HG03066 (cell line): ENCODE data around the gene RIMKLB.
"Not testable (repeated sequence)": the region's sequence is repeated elsewhere in the genome, so short reads cannot be mapped to it uniquely, and the experiment has no call there.

Experiments used
- ATAC-seq: cut with Tn5 transposase; IDR thresholded peaks from one replicate; pipeline ENCODE4 v1.9.1; 2021; ENCODE audit warnings: low read depth; ENCODE audit not compliant: unreplicated experiment

RIMKLB gene

DNA sequence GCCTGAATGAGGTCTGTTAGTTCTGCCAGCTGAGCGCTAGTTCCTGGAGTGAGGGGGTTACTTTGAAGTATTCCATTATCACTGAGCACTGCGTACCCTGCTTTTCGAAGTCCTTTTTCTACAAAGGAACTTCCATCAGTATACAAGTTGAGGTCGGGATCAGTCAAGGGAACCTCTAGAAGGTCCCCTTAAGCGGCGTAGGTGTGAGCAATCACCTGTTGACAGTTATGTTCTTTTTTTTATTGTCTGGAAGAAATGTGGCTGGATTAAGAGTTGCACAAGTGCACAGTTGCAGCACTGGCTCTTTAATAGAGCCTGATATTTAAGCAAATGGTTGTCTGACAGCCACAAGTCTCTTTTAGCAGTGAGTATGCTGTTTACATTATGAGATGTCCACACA lies 64.9 kb downstream of the RIMKLB start:
- not testable (repeated sequence) for ATAC-seq

DNA sequence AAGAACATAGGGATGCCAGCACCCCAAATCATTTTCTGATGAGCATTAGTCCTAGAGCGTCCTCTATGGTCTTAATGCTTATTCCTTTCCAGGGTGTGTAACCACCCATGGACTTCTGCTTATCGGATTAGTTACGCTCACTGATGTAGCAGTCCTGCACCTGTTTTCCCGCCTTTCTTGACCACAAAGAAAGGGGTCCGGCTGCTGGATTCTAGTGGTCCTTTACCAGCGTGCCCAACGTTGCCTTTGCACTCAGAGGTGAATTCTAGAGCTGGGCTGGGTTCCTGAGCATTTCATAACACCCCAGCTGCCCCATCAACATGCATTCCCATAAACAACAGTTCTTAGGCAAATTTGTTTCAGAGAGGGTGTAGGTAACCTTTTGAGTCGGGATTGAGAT lies 68.3 kb downstream of the RIMKLB start:
- not testable (repeated sequence) for ATAC-seq

DNA sequence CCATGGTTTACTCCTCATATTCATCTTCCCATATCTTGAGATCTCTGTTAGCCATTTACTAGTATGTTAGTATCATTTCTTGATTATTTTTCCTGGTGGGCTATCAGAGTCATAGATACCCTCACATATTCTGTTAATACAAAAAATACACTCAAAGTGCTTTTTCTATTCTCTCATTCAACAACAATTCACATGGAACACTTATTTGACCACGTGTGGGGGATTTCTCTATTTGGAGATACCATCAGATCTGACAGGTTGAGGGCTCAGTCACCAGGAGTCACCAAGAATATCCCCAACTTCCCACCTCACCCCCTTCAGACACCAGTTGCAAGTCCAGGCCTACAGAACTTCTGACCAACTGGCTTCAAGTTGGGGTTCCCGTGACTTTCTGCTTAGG lies 72.7 kb downstream of the RIMKLB start:
- ATAC-seq, result no peak

DNA sequence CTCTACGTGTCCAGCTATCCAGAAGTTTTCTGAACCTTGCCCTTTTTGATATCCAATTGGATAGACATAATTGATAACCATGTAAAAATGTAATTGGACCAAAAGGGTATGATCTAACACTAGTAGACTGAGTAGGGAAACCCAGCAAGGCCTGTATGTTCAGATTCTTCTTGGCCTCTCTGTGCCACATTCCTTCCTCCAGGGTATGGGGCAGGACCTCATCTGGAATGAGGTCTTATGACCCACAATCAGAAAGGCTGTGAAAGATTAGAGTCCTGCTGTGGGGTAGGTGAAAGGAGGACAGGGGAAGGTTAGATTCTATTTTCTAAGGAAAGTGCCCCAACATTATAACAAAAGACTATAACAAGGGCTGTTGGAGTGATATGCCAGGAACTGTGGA lies 73.3 kb downstream of the RIMKLB start:
- no peak for ATAC-seq

DNA sequence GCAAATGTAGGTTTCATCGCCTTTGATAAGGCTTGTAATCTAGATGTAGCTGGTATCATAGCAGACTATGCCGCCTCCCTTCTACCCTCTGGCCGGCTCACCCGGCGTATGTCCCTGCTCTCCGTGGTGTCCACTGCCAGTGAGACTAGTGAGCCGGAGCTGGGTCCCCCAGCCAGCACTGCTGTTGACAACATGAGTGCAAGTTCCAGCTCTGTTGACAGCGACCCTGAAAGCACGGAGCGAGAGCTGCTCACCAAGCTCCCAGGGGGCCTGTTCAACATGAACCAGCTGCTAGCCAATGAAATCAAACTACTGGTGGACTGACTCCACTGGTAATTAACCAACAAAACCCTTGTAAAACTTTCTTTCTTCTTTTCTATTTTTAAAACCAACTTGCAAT lies 75.7 kb downstream of the RIMKLB start:
- ATAC-seq, result no peak

DNA sequence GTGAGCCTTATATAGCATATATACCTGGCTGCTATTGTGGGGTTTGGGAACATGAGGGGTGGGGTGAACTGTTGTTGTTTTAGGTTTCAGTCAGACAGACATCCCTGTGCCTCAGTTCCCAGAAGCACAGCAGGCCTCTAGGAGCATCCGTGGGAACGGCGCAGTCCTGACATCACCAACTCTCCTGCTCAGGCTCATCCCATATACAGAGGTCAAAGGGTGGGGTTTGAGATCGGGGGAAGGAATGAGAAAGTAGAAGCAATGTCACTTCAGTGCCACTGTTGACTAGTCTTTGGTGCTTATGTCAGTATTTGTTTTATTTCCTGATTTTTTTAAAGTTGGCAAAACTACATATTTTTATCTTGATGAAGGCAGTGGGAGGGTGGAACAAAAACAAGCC lies 81.5 kb downstream of the RIMKLB start:
- no peak for ATAC-seq

DNA sequence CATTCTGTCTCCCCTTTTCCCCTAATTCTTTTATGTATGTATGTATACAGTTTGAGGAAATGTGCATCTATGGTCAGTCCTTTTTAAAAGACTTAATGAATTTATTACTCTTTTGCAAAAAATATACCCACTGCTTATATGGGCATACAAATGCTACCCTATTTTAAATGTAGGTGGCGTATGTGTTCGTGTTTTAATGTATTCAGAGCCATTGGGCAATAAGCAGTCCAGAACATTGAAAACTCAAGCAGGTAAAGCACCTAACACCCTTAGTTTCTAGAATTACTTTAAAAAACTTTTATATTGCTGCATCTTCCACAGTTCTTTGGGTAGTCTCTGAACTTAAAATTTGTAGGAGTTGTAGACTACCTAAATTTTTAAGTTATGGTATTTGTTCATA lies 82.1 kb downstream of the RIMKLB start:
- ATAC-seq, result no peak

DNA sequence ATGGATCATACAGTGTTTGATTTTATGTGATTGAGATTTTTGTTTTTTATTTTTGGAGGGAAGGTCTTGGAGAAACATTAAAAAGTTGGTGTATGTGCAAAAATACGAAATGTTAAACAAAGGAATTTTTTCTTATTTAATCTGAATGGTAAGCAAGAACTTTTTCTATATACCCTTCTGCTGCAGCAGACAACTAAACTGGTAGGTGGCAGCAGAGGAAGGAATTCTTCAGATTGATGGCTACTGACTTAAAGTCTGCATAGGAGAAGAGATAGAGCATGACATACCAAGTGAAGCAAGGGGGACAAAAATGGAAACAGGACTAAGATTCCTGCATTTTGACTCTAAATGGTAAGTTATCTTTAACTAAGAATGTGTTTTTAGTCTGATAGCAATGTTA lies 82.6 kb downstream of the RIMKLB start:
- no peak for ATAC-seq

DNA sequence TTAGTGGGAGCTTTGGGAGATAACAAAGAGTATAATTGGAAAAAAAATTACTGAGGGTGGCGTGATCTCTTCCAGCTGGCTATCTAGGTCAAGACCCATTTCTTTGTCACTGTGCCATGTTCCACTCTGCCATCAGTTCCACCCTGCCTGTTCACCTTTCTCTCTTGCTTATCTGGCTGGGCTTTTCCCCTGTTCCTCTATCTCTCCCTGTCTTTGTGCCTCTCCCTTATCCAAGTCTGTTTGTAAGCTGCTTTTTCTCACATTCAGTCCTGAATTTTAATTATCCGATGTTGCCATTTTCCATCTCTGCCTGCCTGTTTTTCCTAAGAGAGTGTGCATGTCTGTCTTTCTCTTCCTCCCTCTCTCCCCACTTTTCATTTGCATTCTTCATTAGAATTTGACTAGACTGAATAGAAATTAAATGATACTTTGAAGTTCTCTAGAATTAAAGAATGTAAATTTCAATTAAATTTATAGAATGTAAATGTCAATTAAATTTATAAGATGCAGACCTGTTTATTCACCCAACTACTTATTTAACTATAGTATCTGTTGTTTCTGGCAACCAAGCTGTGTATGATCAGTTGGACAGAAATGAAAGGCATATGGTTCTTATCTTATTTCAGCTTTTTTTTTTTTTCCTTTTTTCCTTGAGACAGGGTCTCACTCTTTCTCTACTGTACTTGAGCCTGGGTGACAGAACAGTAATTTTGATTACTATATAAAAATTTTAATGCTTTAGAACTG lies 83.8 kb downstream of the RIMKLB start:
- no peak for ATAC-seq

DNA sequence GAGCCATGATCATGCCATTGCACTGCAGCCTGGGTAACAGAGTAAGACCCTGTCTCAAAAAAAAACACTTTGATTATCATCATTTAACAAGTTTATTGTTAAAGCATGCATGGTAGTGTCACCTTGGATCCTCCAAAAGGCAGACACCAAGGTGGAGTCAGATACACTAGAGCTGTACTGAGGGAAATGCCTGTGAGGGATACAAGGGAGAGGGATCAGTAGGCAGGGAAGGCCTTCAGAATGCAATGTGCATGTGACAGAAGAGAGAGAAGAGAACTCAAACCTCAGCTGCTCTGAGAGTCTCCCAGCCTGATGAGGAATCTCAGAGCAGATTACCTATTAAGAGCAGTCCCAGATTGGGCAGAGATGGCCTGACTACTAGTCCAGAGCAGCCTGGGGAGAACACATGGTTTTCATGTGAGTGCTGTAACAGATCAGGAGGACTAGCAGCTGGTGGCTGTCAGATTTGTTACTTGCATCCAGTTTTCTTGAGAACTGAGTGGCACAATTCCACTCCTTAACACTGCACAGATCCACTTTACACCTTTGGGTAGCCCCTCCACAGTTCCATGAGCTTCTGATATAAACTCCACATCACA lies 86.6 kb downstream of the RIMKLB start:
- no peak for ATAC-seq

DNA sequence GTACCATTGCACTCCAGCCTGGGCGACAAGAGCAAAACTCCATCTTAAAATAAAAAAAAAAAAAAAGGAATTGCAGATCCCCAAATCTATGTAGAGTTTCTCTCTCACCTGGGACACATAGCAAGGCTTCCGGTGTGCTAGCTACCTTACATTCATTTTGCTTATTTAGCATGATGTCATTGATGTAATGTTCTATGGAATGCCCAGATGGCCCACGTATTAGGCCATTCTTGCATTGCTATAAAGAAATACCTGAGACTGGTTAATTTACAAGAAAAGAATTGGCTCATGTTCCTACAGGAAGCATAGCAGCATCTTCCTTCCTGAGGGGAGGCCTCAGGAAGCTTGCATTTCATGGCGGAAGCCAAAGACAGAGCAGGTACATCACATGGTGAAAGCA lies 87.7 kb downstream of the RIMKLB start:
- no peak for ATAC-seq

DNA sequence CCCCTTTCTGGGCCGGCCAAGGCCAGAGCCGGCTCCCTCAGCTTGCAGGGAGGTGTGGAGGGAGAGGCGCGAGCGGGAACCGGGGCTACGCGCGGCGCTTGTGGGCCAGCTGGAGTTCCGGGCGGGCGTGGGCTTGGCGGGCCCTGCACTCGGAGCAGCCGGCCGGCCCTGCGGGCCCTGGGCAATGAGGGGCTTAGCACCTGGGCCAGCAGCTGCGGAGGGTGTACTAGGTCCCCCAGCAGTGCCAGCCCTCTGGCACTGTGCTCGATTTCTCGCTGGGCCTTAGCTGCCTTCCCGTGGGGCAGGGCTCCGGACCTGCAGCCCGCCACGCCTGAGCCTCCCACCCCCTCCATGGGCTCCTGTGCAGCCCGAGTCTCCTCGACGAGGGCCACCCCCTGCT lies 89.4 kb downstream of the RIMKLB start:
- not testable (repeated sequence) for ATAC-seq

DNA sequence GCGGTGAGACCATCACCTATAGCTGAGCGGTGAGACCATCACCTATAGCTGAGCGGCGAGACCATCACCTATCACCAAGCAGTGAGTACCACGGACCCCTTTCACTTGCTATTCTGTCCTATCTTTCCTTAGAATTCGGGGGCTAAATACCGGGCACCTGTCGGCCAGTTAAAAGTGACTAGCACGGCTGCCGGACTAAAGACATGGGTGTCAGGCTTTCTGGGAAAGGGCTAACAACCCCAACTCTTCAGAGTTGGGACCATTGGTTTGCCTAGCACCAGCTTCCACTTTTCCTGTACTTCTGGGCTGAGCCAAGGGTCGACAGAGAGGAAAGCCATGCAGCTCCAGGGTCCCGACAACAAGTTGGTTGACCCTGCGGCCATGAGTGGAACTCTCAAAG lies 90.9 kb downstream of the RIMKLB start:
- ATAC-seq, result not testable (repeated sequence)

DNA sequence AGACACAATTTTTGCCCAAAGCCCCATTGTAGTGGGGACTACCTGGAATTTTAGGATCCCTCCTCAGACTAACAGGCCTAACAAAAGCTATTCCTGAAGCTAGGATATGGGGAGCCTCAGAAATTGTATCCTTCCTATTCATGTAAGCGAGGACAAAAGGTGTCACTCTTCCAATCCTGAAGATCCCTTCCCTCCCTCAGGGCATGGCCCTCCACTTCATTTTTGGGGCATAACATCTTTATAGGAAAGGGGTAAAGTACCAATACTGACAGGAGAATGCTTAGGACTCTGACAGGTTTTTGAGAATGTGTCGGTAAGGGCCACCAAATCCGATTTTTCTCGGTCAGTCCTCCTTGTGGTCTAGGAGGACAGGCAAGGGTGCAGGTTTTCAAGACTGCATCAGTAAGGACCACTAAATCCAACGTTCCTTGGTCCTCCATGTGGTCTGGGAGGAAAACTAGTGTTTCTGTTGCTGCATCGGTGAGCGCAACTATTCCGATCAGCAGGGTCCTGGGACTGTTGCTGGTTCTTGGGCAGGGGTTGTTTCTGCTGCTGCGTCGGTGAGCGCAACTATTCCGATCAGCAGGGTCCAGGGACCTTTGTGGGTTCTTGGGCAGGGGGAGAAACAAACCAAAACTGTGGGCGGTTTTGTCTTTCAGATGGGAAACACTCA lies 91.7 kb downstream of the RIMKLB start:
- not testable (repeated sequence) for ATAC-seq

DNA sequence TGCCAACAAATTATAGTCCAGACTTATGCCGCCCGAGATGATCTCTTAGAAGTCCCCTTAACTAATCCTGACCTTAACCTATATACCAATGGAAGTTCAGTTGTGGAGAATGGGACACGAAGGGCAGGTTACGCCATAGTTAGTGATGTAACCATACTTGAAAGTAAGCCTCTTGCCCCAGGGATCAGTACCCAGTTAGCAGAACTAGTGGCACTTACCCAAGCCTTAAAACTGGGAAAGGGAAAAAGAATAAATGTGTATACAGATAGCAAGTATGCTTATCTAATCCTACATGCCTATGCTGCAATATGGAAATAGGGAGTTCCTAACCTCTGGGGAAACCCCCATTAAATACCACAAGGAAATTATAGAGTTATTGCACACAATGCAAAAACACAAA lies 95.4 kb downstream of the RIMKLB start:
- not testable (repeated sequence) for ATAC-seq

DNA sequence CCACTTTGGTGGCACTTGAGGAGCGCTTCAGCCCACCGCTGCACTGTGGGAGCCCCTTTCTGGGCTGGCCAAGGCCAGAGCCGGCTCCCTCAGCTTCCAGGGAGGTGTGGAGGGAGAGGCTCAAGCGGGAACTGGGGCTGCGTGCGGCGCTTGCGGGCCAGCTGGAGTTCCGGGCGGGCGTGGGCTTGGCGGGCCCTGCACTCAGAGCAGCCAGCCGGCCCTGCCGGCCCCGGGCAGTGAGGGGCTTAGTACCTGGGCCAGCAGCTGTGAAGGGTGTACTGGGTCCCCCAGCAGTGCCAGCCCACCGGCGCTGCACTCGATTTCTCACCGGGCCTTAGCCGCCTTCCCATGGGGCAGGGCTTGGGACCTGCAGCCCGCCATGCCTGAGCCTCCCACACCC lies 96.8 kb downstream of the RIMKLB start:
- ATAC-seq, result not testable (repeated sequence)

DNA sequence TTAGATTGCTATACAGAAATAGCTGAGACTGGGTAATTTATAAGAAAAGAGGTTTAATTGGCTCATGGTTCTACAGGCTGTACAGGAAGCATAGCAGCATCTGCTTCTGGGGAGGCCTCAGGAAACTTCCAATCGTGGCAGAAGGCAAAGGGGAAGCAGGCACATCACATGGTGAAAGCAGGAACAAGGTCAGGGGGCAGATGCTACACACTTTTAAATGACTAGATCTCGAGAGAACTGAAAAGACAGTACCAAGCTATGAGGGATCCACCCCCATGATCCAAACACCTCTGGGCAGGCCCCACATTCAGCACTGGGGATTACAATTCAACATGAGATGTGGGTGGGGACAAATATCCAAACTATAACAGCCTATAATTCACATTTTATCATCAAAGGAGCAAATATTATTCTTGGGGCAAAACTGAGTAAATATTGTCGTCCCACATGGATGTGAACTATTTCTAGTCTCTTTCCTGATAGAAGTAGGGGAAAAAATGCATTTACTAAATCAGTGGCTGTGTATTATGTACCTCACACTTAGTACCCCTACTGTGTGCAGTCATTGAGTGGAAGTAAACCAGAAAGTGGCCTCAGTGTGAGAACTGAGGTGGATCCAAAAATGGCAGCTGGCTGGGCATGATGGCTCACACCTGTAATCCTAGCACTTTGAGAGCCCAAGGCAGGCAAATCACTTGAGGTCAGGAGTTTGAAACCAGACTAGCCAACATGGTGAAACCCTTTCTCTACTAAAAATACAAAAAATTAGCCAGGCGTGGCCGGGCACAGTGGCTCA lies 99.2 kb downstream of the RIMKLB start:
- ATAC-seq, result no peak

DNA sequence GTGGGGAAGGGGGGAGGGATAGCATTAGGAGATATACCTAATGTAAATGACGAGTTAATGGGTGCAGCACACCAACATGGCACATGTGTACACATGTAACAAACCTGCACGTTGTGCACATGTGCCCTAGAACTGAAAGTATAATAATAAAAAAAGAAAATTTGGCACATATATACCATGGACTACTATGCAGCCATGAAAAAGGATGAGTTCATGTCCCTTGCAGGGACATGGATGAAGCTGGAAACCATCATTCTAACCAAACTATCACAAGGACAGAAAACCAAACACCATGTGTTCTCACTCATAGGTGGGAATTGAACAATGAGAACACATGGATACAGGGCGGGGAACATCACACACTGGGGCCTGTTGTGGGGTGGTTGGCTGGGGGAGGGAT lies 103.4 kb downstream of the RIMKLB start:
- ATAC-seq, result not testable (repeated sequence)

DNA sequence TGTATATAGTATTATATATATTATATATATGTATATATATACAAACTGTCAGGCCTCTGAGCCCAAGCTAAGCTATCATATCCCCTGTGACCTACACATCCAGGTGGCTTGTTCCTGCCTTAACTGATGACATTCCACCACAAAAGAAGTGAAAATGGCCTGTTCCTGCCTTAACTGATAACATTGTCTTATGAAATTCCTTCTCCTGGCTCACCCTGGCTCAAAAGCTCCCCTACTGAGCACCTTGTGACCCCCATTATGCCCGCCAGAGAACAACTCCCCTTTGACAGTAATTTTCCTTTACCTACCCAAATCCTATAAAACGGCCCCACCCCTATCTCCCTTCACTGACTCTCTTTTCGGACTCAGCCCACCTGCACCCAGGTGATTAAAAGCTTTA lies 107.0 kb downstream of the RIMKLB start:
- ATAC-seq, result not testable (repeated sequence)

DNA sequence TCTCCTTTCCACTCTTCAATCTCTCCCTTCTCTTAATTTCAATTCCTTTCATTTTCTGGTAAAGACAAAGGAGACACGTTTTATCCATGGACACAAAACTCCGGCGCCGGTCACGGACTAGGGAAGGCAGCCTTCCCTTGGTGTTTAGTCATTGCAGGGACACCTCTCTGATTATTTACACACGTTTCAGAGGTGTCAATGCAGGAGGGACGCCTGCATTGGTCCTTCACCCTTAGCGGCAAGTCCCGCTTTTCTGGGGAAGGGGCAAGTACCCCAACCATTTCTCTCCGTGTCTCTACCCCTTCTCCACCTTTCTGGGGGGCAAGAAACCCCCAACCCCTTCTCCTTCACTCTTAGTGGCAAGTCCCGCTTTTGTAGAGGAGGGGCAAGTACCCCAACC lies 107.7 kb downstream of the RIMKLB start:
- ATAC-seq, result not testable (repeated sequence)

DNA sequence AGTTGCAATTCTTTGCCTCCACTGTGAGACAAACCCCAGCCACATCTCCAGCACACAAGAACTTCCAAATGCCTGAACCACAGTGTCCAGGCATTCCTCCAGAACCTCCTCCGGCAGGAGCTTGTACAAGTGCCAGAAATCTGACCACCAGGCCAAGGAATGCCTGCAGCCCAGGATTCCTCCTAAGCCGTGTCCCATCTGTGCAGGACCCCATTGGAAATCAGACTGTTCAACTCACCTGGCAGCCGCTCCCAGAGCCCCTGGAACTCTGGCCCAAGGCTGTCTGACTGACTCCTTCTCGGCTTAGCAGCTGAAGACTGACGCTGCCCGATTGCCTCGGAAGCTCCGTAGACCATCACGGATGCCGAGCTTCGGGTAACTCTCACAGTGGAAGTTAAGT lies 109.3 kb downstream of the RIMKLB start:
- not testable (repeated sequence) for ATAC-seq
